Fibroblast of skin of back (primary cell): Measurements from ENCODE around the gene OTULIN.

ENCODE experiments used
- DNase-seq: peaks from one replicate; pipeline ENCODE4 v3.0.0-alpha.2; 2013

Gene OTULIN

GRCh38 chr5:14721990-14722656, 57.6 kb downstream of the OTULIN start:
- peak; percentile 55 for DNase-seq

- DNase-seq: no peak
These were observed 58.4 kb downstream of the OTULIN start for GRCh38 chr5:14722923-14723322.

DNA sequence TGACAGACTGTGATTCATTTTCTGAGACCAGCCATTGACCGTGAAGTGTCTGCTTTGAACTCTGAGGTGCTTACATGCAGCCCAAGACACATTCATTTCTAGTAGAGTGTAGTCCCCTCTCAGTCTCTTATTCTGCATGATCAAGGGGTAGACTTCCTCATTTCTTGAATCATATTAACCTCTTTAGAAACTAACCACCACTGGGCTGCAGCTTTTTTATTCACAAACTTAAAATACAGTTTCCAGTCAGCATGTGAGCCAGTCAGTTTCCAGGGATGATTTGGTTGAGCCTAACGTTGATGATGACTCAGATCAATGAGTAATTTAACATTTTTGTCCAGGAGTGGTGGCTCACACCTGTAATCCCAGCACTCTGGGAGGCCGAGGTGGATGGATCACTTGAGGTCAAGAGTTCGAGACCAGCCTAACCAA, 59.2 kb downstream of the OTULIN start:
- DNase-seq: no peak

- DNase-seq: no peak
These were observed 60.1 kb downstream of the OTULIN start for GRCh38 chr5:14724633-14725032.

- DNase-seq: peak; percentile 76
These were observed 61.7 kb downstream of the OTULIN start for GRCh38 chr5:14726066-14726838.

DNA sequence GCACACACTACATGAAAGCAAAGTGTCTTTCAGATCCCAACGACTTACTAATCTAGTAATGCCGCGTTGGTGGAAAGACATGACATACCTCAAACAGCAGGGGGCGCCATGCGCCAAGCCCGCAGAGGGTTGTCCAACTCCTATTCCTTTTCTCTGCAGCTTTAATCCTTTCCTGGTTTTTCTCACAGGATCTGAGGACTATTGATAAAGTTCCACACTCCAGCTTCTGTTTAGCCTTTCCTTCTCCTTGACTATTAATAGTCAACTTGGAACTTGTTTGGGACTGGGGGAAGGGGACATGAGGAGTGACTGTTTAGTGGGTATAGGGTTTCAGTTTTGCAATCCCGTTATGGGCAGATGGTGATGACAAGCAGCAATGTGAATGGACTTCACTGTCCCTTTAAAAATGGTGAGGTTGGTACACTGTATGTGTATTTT, 62.9 kb downstream of the OTULIN start:
- DNase-seq: peak; percentile 75

DNA sequence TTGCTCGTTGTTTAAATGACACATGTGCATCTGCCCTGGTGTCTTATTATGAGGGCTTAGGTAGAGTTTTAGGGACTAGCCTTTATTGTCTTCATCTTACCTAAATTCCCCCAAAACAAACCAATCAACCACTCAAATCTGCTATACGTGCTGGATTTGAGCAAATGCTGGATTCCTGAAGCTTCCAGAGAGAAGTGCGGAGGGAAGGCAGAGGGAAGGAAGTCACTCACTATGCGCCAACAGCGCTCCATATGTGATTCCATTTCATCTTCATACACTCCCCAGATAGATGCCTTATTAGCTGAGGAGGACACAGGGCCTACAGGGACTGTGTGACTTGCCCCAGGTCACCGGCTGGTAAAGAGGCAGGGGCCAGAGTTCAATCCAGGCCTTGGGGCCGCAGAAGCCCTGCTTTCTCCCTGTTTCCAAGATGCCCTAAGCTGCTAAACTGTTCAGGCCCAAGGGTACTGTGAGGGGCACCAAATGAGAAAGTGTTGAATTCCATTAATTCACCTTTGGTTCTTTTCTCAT, 63.5 kb downstream of the OTULIN start:
- no peak for DNase-seq

DNA sequence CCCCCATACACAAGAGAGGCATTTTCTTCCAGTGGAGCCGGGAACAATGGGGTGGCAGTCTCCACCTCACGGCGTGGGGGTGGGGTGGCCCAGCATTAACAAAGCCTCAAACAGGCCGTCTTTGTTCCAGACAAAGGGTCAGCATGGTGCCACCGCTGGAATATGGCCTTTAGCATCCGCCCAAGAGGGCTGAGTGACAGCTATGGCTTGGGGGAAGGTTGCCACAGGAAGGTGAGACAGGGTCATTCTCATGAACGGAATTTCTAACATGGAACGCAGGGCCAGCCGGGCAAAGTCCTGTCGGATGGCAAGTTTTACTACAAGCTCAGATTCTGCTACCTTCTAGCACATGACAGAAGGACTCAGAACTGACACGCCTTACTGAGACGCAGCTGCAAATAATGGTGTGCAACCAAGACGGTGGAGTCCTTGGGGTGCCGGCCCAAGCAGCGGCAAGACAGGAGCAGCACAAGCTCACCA, 64.0 kb downstream of the OTULIN start:
- DNase-seq: no peak

- no peak for DNase-seq
These were observed 65.2 kb downstream of the OTULIN start for GRCh38 chr5:14729448-14730385.

- no peak for DNase-seq
These were observed 65.9 kb downstream of the OTULIN start for GRCh38 chr5:14730466-14730865.

GRCh38 chr5:14730881-14731280, 66.4 kb downstream of the OTULIN start:
- no peak for DNase-seq

- DNase-seq: no peak
These were observed 68.5 kb downstream of the OTULIN start for GRCh38 chr5:14732991-14733390.

GRCh38 chr5:14733661-14734060, 69.1 kb downstream of the OTULIN start:
- DNase-seq: no peak

GRCh38 chr5:14734396-14734795, 69.9 kb downstream of the OTULIN start:
- no peak for DNase-seq

DNA sequence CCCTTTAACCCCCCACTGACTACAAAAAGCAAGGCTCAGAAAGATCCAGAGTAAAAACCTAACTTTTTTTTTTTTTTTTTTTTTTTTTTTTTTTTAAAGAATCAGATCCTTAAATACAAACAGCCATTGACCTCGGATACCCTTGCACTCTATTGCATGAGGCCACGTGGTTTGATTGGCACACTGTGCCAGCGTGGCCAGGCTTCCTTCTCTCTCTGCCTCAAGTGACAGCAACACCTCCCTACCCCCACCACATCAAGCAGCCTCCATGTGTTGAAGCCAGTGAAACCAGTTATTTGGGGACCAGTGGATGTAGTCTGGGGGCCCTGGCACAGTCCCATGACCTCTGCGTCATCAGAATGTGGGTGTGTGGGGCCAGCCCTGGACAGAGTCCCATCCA, 71.4 kb downstream of the OTULIN start:
- DNase-seq: no peak

DNA sequence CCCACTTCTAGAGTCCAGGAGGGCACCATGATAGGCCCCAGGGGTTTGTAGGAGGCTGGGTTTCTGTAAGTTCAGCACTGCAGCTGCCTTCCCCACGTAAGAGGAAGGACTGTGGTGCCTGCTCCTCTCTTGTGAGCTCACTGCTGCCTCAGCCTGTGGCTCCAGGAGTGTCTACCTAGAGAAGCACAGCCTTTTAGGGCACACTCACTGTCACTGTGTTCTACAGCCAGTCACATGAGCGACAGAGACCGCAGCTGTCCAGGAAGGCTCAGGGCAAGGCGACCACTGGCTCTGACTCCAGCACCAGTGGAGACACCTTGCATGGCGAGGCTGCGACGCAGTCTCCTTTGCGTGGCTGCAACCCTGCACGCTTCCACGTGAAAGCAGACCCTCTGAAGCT, 72.8 kb downstream of the OTULIN start:
- DNase-seq: no peak

GRCh38 chr5:14738050-14738449, 73.5 kb downstream of the OTULIN start:
- DNase-seq: no peak

GRCh38 chr5:14739538-14739937, 75.0 kb downstream of the OTULIN start:
- DNase-seq: peak; percentile 66

DNA sequence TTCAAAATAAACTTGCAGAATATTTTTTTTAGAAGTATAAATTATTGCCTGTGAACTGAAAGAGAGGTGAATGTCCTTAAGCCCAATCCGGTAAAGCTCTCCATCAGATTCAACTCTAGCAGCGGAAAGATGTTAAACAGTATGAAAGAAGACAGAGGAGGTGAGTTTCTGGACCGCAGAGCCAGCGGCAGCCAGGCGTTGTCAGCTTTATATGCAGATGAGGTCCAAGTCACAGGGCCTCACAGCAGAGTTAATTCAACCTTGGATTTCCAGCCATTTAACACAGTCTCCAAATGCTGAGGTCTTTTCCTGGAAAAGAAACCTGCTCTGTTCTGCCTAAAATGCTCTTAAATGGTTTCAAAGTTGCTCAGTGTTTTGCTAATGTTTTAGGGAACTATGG, 75.5 kb downstream of the OTULIN start:
- DNase-seq: no peak

DNA sequence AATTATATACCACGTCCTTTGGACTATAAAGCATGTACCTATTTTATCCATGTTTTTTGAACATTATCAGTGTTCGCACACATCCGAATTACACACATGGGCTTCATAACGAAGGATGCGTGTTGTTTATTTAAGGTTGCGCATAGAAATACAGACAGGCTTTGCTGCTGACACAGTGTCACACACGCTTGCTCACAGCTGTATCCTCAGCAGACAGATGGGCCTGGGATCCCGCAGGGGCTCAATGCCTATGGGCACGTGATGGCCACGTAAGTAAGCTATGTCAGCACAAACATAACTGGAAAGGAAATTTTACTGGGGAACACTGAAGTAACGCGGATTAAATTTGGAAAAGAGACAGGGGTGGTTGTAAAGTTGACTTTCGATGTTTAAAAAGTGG, 76.6 kb downstream of the OTULIN start:
- DNase-seq: no peak

DNA sequence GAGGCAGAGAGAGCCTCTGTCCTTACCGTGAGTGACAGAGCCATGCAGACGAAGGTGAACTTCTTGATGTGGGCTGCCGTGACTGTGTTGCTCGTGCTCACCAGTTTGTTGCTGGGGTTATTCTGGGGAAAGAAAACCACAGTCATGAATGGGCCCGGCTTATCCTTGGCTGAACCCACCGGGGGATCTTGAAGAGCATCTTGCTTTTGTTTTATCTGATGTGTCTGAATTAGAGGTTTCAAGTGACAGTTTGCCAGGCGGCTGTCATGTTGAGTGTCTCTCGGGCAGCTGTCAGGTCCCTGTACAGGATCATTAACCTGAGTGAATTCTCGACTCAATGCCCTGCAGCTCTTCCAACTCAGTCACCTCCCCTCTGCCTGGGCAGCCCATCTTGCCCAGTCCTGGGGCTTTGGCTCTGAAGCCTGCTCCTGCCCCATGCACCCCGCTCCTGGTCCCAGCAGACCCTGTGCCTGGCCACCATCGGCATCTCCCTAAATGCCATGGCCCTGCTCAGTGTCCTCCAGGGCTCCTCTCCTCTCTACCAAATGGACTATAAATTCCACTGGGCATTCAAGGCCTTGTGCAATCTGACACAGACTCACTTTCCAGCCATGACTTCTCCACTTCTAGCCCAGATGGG, 77.4 kb downstream of the OTULIN start:
- DNase-seq: no peak

DNA sequence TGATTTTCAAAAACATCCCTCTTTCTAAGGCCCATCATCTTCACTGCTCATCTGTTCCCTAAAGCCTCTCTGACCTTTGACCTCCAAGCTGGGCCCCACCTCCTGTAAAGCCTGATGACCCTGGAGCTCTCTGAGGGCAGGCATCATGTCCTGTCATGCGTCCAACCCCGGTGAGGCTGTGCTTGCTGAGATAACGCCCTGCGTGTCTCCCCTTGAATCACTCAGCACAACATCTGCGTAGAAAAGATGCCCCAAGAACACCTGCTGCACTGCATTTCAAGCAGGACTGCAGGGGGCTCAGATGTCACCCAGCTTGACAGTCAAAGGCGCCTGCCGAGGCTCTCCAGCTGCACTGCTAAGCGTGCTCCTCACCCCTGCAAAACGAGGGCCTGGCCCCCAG, 78.0 kb downstream of the OTULIN start:
- DNase-seq: no peak
